ENCODE results near the gene TEX47.

DNA sequence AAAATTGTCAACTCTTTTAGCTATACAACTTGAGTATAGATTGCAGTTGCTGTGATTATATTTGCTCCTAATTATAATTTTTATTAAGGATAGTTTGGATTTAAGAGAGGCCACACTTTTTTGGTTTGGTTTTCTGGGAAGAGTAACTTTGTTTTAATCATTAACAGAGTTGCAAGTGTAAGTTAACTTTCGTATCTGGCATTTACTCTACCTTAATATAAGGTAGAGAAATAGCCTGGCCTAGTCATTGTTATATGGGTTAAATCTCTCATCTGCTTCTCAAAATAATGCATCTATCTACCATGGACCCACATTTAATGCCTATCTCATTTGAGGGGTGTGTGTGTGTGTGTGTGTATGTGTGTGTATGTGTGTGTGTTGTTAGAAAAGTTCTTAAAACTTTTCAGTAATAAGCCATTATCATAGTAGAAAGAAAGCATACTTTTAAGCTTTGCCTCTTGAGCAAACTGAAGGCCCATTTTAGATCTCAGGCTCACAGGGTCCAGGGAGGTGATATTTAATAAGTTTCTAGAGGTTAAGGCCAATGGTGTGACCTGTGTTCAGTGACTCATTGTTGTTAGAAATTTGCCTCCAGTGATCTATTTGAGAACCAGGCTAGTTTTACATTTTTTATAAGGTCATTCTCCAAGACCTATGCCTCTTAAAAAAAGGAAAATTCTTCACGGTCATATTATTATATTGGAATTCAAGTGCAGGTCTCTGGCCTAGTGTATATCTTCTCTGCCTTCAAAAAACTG is 10.9 kb upstream of the TEX47 start:
- TF ChIP-seq, protein P1, sequence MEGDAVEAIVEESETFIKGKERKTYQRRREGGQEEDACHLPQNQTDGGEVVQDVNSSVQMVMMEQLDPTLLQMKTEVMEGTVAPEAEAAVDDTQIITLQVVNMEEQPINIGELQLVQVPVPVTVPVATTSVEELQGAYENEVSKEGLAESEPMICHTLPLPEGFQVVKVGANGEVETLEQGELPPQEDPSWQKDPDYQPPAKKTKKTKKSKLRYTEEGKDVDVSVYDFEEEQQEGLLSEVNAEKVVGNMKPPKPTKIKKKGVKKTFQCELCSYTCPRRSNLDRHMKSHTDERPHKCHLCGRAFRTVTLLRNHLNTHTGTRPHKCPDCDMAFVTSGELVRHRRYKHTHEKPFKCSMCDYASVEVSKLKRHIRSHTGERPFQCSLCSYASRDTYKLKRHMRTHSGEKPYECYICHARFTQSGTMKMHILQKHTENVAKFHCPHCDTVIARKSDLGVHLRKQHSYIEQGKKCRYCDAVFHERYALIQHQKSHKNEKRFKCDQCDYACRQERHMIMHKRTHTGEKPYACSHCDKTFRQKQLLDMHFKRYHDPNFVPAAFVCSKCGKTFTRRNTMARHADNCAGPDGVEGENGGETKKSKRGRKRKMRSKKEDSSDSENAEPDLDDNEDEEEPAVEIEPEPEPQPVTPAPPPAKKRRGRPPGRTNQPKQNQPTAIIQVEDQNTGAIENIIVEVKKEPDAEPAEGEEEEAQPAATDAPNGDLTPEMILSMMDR (IDR thresholded peaks at IDR 0.05), result no peak
- no peak for TF ChIP-seq POLR2A (IDR thresholded peaks at IDR 0.05)

All from adrenal gland (tissue), 5 donors.